ENCODE measurements around the gene NEFH. TPM values are rescaled to one million over a fixed set of nuclear protein-coding genes. Genes with fewer than 3 reads are reported as not detected.

The NEFH gene
- total RNA-seq, 2 experiments from 2014 or later, result 0.05 to 0.06 TPM

DNA sequence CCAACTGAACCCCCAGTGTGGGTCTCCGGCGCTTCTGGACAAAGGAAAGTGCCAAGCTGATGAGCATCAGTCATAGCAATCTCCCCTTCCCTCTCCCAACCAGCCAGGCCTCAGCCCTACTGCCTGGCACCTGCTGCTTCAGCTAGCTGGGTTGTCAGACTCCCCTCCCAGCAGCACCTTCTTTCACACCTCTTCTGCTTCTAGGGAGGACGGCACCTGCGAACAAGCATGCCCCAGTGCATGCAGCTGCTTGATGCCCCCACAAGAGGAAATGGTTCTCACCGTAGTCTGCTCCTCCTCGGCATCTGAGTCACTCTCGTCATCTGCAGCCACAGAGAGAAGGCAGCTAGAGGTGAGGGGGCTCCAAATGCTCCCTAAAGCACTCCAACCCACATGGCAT, 48.1 kb downstream of the NEFH start:
- H3K27ac ChIP-seq (ENCODE audit: low read depth in 1 of 2, low read length in 2 of 2), result no peak overlapping the region
- peaks cover 85% of the 10 kb centered on the region for H3K36me3 ChIP-seq (ENCODE audit: insufficient read depth, low read length)
- Mint-ChIP-seq H3K36me3 (ENCODE audit: low read depth) (peaks cover 96% of the 10 kb centered on the region), H3K4me1 (ENCODE audit: low read depth) (no peaks in the 10 kb centered on the region), H3K4me3 (no peak overlapping the region), H3K9me3 (no peaks in the 10 kb centered on the region), H3K27me3 (no peaks in the 10 kb centered on the region), H3K27ac (no peak overlapping the region)
- TF ChIP-seq, protein P1, sequence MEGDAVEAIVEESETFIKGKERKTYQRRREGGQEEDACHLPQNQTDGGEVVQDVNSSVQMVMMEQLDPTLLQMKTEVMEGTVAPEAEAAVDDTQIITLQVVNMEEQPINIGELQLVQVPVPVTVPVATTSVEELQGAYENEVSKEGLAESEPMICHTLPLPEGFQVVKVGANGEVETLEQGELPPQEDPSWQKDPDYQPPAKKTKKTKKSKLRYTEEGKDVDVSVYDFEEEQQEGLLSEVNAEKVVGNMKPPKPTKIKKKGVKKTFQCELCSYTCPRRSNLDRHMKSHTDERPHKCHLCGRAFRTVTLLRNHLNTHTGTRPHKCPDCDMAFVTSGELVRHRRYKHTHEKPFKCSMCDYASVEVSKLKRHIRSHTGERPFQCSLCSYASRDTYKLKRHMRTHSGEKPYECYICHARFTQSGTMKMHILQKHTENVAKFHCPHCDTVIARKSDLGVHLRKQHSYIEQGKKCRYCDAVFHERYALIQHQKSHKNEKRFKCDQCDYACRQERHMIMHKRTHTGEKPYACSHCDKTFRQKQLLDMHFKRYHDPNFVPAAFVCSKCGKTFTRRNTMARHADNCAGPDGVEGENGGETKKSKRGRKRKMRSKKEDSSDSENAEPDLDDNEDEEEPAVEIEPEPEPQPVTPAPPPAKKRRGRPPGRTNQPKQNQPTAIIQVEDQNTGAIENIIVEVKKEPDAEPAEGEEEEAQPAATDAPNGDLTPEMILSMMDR (IDR thresholded peaks at IDR 0.05), result no peak
- ATAC-seq (ENCODE audit: poor library complexity) (no peak), DNase-seq (peak in 1 of 14 experiments; percentile 21)
- intact Hi-C loops (cut with DNase I, micrococcal nuclease), result no loop called here
- peaks cover 2% of the 10 kb centered on the region for H3K4me1 ChIP-seq (ENCODE audit: insufficient read depth, low read length)
- no peaks in the 10 kb centered on the region for H3K27me3 ChIP-seq (ENCODE audit: control insufficient read depth in 1 of 2, insufficient read depth in 2 of 2, low read length in 2 of 2)
- no peak overlapping the region for H3K4me3 ChIP-seq (ENCODE audit: low read length)
- ChIA-PET POLR2A (no interaction called here), CTCF (interaction anchor here (1.0 kb wide), 1 partner anchor 62 kb away, joined by 4 read pairs; no protein-coding TSS in a partner anchor)
- H3K9me3 ChIP-seq (ENCODE audit: control insufficient read depth in 1 of 2, insufficient read depth in 1 of 2, low read length in 2 of 2), result no peaks in the 10 kb centered on the region

DNA sequence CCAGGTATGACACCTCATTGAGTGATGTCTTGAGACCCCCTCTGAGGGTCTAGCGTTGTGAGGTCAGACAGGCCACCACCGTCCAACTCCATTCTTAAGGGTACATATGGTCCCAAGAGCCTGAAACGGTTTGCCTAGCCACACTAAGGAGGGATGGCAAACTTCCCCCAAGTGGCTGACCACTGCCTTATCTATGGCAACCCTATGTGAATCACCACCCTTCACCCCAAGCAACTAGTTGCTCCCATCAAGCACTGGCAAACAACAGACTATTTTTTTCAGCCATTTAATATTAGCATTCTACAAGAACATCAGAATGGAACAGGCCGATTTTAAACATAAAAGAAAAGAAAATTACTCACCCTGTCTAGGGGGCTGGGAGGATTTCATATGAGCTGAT, 50.7 kb downstream of the NEFH start:
- Mint-ChIP-seq H3K27ac (no peak overlapping the region), H3K36me3 (ENCODE audit: low read depth) (peaks cover 96% of the 10 kb centered on the region), H3K27me3 (no peaks in the 10 kb centered on the region), H3K4me3 (no peak overlapping the region), H3K9me3 (no peaks in the 10 kb centered on the region), H3K4me1 (ENCODE audit: low read depth) (no peaks in the 10 kb centered on the region)
- peaks cover 83% of the 10 kb centered on the region for H3K36me3 ChIP-seq (ENCODE audit: insufficient read depth, low read length)
- H3K27ac ChIP-seq (ENCODE audit: low read depth in 1 of 2, low read length in 2 of 2), result no peak overlapping the region
- no peak for ATAC-seq (ENCODE audit: poor library complexity)
- H3K4me3 ChIP-seq (ENCODE audit: low read length), result no peak overlapping the region
- peaks cover 2% of the 10 kb centered on the region for H3K4me1 ChIP-seq (ENCODE audit: insufficient read depth, low read length)
- ChIA-PET CTCF (no interaction called here), POLR2A (interaction anchor here (1.1 kb wide), 1 partner anchor 23 kb away, joined by 4 read pairs; the partner anchor contains the start of gene THOC5)
- intact Hi-C loops (cut with DNase I, micrococcal nuclease), result no loop called here
- no peak for DNase-seq
- H3K27me3 ChIP-seq (ENCODE audit: control insufficient read depth in 1 of 2, insufficient read depth in 2 of 2, low read length in 2 of 2), result no peaks in the 10 kb centered on the region
- H3K9me3 ChIP-seq (ENCODE audit: control insufficient read depth in 1 of 2, insufficient read depth in 1 of 2, low read length in 2 of 2), result no peaks in the 10 kb centered on the region
- TF ChIP-seq, protein P1 (IDR thresholded peaks at IDR 0.05), result no peak

DNA sequence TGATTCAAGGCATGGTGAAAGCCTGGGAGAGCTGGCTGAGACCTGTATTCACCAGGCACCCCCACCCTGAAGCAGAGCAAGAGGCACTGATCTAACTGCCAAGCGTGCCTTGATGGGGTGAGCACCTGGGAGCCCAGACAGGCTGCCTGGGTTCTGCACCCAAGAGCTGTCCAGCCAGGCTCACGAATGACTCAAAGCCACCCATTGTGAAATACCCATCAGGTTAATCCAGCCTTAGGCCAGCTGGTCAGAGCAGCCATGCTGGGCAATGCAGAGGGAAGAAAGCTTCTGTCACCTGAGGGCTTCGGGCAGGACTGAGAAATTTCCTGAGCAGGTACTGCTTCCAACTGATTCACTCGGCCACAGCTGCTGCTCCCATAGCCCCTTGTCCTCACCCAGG, 51.4 kb downstream of the NEFH start:
- Histone ChIP-seq H3K4me1 (ENCODE audit: insufficient read depth, low read length) (peaks cover 2% of the 10 kb centered on the region), H3K4me3 (ENCODE audit: low read length) (no peak overlapping the region), H3K27ac (ENCODE audit: low read depth in 1 of 2, low read length in 2 of 2) (no peak overlapping the region), H3K27me3 (ENCODE audit: control insufficient read depth in 1 of 2, insufficient read depth in 2 of 2, low read length in 2 of 2) (no peaks in the 10 kb centered on the region), H3K36me3 (ENCODE audit: insufficient read depth, low read length) (peaks cover 86% of the 10 kb centered on the region), H3K9me3 (ENCODE audit: control insufficient read depth in 1 of 2, insufficient read depth in 1 of 2, low read length in 2 of 2) (no peaks in the 10 kb centered on the region)
- DNase-seq (no peak), ATAC-seq (ENCODE audit: poor library complexity) (no peak)
- no peaks in the 10 kb centered on the region for H3K27me3 Mint-ChIP-seq
- no peaks in the 10 kb centered on the region for H3K9me3 Mint-ChIP-seq
- CTCF ChIA-PET, result no interaction called here
- intact Hi-C loops (cut with DNase I, micrococcal nuclease), result no loop called here
- H3K4me3 Mint-ChIP-seq, result no peak overlapping the region
- TF ChIP-seq, protein P1 (IDR thresholded peaks at IDR 0.05), result no peak
- H3K4me1 Mint-ChIP-seq (ENCODE audit: low read depth), result no peaks in the 10 kb centered on the region
- peaks cover 96% of the 10 kb centered on the region for H3K36me3 Mint-ChIP-seq (ENCODE audit: low read depth)
- POLR2A ChIA-PET, result interaction anchor here (1.1 kb wide), 1 partner anchor 22 kb away, joined by 4 read pairs; the partner anchor contains the start of gene THOC5
- no peak overlapping the region for H3K27ac Mint-ChIP-seq
